ENCODE measurements around the gene RCSD1.

GRCh38 chr1:167587342-167587741 lies 42.7 kb upstream of the RCSD1 start:
- no peak for TF ChIP-seq CTCF (IDR thresholded peaks at IDR 0.05; ENCODE audit: low read depth, low read length)
- TF ChIP-seq, protein P1, sequence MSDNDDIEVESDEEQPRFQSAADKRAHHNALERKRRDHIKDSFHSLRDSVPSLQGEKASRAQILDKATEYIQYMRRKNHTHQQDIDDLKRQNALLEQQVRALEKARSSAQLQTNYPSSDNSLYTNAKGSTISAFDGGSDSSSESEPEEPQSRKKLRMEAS (IDR thresholded peaks at IDR 0.05; ENCODE audit: low read depth, low read length): no peak

All from NB4 (cell line).